Brain microvascular endothelial cell (primary cell): ENCODE measurements around the gene PDZK1.
"Not testable (repeated sequence)": the region's sequence is repeated elsewhere in the genome, so short reads cannot be mapped to it uniquely, and the experiment has no call there.

Experiments used
- DNase-seq: peaks from one replicate; pipeline ENCODE4 v3.0.0-alpha.2; 2020
- H3K27ac ChIP-seq: fragments of 250-450 bp; sonication (Bioruptor Pico); 2 replicates; pipeline ENCODE4 v1.5.1; 2020; ENCODE audit warnings: mild to moderate bottlenecking, moderate library complexity
- H3K27me3 ChIP-seq: fragments of 250-450 bp; sonication (Bioruptor Pico); replicated peaks from 2 replicates; pipeline ENCODE4 v1.5.1; 2020; ENCODE audit warnings: mild to moderate bottlenecking
- H3K36me3 ChIP-seq: fragments of 250-450 bp; sonication (Bioruptor Pico); replicated peaks from 2 replicates; pipeline ENCODE4 v1.5.1; 2020; ENCODE audit warnings: mild to moderate bottlenecking
- H3K4me3 ChIP-seq: 2 replicates; pipeline ENCODE4 v1.5.1; 2011; ENCODE audit warnings: low read depth, mild to moderate bottlenecking, control low read depth, low read length, moderate library complexity
- CTCF ChIP-seq: IDR thresholded peaks from 2 replicates; pipeline ENCODE4 v1.5.1; 2011; ENCODE audit warnings: low read depth, mild to moderate bottlenecking, moderate library complexity, low read length, control low read depth, inconsistent platforms; ENCODE audit errors: missing control alignments
- in situ Hi-C: cut with HindIII; loops from 2 replicates; pipeline ENCODE4 v1.10.0; 2017; ENCODE audit warnings: low sequenced_read_pairs, low pct_ligation_motif_present

PDZK1 gene

GRCh38 chr1:145736191-145736590 lies 29.0 kb upstream of the PDZK1 start:
- no peak overlapping the region for H3K27ac ChIP-seq
- no peak overlapping the region for H3K4me3 ChIP-seq
- no peaks in the 10 kb centered on the region for H3K27me3 ChIP-seq
- in situ Hi-C loops: no loop called here
- no peaks in the 10 kb centered on the region for H3K36me3 ChIP-seq
- DNase-seq: no peak
- no peak for TF ChIP-seq CTCF

GRCh38 chr1:145730900-145731299 lies 23.7 kb upstream of the PDZK1 start:
- Histone ChIP-seq H3K36me3 (no peaks in the 10 kb centered on the region), H3K27ac (no peak overlapping the region), H3K4me3 (no peak overlapping the region), H3K27me3 (no peaks in the 10 kb centered on the region)
- in situ Hi-C loops: no loop called here
- DNase-seq: no peak
- no peak for TF ChIP-seq CTCF

GRCh38 chr1:145730467-145730866 lies 23.3 kb upstream of the PDZK1 start:
- Histone ChIP-seq H3K4me3 (no peak overlapping the region), H3K27ac (no peak overlapping the region), H3K36me3 (no peaks in the 10 kb centered on the region), H3K27me3 (no peaks in the 10 kb centered on the region)
- no peak for TF ChIP-seq CTCF
- DNase-seq: no peak
- in situ Hi-C loops: no loop called here

GRCh38 chr1:145729666-145730436 lies 22.7 kb upstream of the PDZK1 start:
- Histone ChIP-seq H3K36me3 (no peaks in the 10 kb centered on the region), H3K4me3 (no peak overlapping the region), H3K27me3 (no peaks in the 10 kb centered on the region), H3K27ac (no peak overlapping the region)
- no peak for DNase-seq
- TF ChIP-seq CTCF: no peak
- in situ Hi-C loops: no loop called here

- TF ChIP-seq CTCF: no peak
- in situ Hi-C loops: no loop called here
- DNase-seq: no peak
- Histone ChIP-seq H3K27ac (no peak overlapping the region), H3K4me3 (no peak overlapping the region), H3K36me3 (no peaks in the 10 kb centered on the region), H3K27me3 (no peaks in the 10 kb centered on the region)
Observed at GRCh38 chr1:145729196-145729595, 22.0 kb upstream of the PDZK1 start.

- H3K4me3 ChIP-seq, H3K27ac ChIP-seq, DNase-seq, H3K36me3 ChIP-seq, in situ Hi-C loops, H3K27me3 ChIP-seq: not testable (repeated sequence)
Observed at GRCh38 chr1:145726193-145726592, 19.0 kb upstream of the PDZK1 start.
